HG02840 (cell line): ENCODE results near the gene EGFR.

ENCODE experiments used
- ATAC-seq: cut with Tn5 transposase; IDR thresholded peaks from one replicate; pipeline ENCODE4 v1.9.1; 2021; ENCODE audit warnings: mild to moderate bottlenecking, moderate library complexity, moderate number of reproducible peaks; ENCODE audit not compliant: unreplicated experiment, low FRiP score

EGFR gene

DNA sequence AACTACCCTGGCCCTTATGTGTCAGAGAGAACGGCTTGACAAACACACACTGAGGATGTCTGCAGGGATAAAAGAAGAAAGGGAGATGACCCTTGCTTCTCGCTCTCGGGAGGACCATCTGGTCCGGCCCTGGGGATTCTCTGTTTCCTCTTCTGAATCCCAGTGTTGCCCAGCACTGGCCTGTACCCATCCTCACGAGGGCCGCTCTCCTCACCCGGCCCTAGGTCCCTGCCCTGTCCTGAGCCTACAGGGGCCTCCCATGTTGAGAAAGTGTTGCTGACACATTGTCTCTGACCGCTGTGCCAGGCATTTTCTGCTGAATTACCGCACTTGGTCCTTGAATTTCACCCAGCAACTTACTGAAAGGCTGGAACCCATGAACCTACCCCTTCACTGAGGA, 174.4 kb downstream of the EGFR start:
- no peak for ATAC-seq

DNA sequence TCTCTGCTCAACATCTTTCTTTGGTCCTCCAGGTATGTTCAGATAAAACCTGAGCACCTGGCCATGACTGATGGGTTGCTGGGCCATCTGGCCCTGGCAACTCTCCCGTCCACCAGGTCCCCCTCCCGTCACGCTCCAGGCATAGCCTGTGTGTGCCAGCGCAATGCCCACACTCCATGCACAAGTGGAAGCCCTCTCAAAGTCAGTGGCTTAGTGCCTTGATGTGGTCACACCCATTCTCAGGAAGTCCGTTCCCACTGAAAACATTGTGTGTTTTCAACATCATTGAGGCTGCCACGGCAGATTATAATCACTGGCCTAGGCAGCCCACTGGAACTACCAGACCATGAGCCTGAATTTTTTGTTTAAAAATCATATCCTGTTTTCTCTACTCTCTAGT, 175.7 kb downstream of the EGFR start:
- ATAC-seq: no peak

DNA sequence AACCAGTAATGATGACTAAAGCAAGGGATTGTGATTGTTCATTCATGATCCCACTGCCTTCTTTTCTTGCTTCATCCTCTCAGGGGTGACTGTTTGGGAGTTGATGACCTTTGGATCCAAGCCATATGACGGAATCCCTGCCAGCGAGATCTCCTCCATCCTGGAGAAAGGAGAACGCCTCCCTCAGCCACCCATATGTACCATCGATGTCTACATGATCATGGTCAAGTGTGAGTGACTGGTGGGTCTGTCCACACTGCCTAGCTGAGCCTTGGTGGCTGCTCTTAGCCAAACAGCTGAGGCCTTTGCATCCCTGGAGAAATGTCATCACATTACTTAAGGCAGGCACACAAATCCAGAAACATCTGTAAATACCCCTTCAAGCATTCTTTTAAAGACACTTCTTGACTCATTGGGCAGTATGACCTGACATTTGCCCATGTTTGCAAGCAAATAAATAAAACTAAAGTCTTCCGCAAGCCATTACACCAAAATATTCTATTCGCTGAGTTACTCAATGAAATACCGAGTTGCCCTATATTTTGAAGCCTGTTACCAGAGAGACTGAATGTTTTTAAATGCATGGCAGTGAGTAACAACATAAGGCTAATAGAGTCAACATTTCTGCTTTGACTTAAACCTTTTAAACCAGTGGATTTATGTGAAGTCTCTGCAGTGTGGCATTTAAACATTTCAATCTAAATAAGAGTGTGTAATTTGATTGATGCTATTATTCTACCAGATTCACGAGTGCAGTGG, 180.0 kb downstream of the EGFR start:
- no peak for ATAC-seq

DNA sequence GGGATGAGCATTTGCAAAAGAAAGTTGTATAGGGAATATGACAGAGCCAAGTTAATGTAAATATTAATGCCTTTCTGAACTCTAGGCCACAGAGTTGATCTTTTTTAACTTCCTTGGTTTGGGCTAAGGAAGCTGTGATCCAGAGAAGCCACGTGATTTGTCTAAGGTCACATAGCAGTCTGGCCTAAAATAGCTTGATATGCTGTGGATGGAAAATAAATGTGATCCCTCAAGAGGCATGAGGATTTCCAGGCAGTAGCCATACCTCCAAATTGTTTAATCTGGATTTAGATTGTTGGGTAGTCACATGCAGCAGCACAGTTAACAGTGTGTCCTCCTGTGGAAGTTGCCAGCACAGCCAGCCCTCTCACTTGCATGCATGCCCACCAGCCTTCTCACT, 180.6 kb downstream of the EGFR start:
- ATAC-seq: no peak

DNA sequence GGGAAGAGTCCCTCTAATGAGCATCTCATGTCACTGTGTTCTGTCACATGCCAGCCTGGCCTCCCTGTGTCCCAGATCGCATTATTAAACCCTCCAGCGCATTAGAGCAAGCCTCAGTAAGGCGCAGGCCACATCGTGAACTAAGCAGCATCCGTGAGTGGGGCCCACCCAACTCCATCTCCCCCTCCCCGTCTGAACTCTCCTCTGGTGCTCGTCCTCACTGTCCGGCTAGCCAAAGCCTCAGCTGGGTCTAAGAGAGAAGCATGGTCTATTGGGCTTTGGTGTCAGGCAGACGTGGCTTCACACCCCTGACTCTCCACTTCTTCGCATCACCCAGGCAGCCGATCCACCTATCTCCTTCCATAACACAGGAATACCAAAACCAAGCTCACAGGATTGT, 181.6 kb downstream of the EGFR start:
- ATAC-seq: no peak

DNA sequence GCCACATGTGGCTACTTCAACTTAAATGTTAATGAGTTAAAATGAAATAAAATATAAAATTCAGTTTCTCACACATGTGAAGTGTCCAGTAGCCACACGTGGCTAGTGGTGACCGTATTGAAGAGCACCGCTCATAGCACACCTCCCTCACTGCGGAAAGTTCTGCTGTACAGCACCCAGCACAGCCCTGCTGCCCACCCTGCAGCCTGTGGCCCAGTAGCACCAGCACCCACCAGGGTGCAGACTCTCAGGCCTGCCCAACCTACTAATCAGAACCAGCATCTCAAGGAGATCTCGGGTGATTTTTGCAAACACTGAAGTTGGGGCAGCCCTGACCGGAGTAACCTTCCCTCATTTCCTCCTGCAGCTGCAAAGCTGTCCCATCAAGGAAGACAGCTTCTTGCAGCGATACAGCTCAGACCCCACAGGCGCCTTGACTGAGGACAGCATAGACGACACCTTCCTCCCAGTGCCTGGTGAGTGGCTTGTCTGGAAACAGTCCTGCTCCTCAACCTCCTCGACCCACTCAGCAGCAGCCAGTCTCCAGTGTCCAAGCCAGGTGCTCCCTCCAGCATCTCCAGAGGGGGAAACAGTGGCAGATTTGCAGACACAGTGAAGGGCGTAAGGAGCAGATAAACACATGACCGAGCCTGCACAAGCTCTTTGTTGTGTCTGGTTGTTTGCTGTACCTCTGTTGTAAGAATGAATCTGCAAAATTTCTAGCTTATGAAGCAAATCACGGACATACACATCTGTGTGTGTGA, 183.5 kb downstream of the EGFR start:
- no peak for ATAC-seq

DNA sequence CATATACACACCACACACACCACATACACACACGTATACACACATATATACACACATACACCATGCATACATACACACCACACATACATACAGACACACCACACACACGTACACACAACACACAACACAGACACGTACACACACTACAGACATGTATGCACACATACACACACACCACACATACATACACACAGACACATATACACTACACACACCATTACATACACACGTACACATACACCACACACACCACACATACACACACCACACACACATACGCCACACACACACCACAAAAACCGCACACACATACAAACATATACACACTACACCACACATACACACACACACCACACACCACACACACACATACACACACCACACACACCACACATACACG, 184.5 kb downstream of the EGFR start:
- no peak for ATAC-seq

DNA sequence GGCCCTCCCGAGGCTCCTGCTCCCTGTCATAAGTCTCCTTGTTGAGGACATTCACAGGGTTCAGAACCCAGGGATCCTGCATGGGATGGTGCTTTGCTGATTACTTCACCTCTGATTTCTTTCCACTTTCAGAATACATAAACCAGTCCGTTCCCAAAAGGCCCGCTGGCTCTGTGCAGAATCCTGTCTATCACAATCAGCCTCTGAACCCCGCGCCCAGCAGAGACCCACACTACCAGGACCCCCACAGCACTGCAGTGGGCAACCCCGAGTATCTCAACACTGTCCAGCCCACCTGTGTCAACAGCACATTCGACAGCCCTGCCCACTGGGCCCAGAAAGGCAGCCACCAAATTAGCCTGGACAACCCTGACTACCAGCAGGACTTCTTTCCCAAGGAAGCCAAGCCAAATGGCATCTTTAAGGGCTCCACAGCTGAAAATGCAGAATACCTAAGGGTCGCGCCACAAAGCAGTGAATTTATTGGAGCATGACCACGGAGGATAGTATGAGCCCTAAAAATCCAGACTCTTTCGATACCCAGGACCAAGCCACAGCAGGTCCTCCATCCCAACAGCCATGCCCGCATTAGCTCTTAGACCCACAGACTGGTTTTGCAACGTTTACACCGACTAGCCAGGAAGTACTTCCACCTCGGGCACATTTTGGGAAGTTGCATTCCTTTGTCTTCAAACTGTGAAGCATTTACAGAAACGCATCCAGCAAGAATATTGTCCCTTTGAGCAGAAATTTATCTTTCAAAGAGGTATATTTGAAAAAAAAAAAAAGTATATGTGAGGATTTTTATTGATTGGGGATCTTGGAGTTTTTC, 186.5 kb downstream of the EGFR start:
- no peak for ATAC-seq

DNA sequence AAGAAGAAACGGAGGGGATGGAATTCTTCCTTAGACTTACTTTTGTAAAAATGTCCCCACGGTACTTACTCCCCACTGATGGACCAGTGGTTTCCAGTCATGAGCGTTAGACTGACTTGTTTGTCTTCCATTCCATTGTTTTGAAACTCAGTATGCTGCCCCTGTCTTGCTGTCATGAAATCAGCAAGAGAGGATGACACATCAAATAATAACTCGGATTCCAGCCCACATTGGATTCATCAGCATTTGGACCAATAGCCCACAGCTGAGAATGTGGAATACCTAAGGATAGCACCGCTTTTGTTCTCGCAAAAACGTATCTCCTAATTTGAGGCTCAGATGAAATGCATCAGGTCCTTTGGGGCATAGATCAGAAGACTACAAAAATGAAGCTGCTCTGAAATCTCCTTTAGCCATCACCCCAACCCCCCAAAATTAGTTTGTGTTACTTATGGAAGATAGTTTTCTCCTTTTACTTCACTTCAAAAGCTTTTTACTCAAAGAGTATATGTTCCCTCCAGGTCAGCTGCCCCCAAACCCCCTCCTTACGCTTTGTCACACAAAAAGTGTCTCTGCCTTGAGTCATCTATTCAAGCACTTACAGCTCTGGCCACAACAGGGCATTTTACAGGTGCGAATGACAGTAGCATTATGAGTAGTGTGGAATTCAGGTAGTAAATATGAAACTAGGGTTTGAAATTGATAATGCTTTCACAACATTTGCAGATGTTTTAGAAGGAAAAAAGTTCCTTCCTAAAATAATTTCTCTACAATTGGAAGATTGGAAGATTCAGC, 187.6 kb downstream of the EGFR start:
- no peak for ATAC-seq

DNA sequence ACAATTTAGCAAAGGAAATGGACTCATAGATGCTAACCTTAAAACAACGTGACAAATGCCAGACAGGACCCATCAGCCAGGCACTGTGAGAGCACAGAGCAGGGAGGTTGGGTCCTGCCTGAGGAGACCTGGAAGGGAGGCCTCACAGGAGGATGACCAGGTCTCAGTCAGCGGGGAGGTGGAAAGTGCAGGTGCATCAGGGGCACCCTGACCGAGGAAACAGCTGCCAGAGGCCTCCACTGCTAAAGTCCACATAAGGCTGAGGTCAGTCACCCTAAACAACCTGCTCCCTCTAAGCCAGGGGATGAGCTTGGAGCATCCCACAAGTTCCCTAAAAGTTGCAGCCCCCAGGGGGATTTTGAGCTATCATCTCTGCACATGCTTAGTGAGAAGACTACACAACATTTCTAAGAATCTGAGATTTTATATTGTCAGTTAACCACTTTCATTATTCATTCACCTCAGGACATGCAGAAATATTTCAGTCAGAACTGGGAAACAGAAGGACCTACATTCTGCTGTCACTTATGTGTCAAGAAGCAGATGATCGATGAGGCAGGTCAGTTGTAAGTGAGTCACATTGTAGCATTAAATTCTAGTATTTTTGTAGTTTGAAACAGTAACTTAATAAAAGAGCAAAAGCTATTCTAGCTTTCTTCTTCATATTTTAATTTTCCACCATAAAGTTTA, 188.8 kb downstream of the EGFR start:
- ATAC-seq: no peak

DNA sequence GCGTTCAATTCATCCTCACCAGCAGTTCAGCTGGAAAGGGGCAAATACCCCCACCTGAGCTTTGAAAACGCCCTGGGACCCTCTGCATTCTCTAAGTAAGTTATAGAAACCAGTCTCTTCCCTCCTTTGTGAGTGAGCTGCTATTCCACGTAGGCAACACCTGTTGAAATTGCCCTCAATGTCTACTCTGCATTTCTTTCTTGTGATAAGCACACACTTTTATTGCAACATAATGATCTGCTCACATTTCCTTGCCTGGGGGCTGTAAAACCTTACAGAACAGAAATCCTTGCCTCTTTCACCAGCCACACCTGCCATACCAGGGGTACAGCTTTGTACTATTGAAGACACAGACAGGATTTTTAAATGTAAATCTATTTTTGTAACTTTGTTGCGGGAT, 190.5 kb downstream of the EGFR start:
- no peak for ATAC-seq

DNA sequence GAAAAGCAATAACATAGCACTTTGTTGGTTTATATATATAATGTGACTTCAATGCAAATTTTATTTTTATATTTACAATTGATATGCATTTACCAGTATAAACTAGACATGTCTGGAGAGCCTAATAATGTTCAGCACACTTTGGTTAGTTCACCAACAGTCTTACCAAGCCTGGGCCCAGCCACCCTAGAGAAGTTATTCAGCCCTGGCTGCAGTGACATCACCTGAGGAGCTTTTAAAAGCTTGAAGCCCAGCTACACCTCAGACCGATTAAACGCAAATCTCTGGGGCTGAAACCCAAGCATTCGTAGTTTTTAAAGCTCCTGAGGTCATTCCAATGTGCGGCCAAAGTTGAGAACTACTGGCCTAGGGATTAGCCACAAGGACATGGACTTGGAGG, 191.4 kb downstream of the EGFR start:
- ATAC-seq: no peak

DNA sequence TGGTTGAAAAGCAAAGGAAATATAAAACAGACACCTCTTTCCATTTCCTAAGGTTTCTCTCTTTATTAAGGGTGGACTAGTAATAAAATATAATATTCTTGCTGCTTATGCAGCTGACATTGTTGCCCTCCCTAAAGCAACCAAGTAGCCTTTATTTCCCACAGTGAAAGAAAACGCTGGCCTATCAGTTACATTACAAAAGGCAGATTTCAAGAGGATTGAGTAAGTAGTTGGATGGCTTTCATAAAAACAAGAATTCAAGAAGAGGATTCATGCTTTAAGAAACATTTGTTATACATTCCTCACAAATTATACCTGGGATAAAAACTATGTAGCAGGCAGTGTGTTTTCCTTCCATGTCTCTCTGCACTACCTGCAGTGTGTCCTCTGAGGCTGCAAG, 191.9 kb downstream of the EGFR start:
- no peak for ATAC-seq

DNA sequence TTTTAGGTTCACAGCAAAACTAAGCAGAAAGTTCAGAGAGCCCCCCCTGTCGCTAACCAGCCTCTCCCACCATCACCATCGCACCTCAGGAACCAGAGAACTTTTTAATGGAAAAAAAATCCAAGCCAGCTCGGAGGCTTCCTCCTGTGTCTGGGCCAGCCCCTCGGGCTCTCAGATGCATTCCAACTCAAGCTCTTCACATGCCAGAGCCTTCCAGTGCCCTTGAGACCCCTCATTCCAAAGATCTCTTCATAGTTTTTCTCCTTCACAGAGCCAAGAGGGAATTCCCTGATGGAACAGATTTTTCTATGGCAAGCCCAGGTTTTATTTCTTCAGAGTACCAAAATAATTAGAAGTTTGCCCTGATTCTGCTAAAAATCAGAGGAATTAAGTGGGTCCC, 192.9 kb downstream of the EGFR start:
- no peak for ATAC-seq

DNA sequence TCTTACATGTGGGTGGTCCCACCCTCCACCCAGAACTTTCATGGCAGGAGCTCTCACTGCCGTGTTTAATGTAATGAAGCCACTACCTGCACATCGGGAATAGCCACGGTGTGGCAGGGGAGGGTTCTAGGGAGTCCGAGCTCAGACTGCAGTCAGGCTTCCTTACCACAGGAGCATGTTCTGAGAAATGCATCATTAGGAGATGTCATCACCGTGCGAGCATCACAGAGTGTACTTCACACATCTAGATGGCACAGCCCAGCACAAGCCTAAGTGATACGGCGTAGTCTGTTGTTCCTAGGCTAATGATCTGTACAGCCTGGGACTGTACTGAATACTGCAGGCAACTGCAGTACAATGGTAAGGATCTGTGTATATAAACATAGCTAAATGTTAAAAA, 193.4 kb downstream of the EGFR start:
- no peak for ATAC-seq

DNA sequence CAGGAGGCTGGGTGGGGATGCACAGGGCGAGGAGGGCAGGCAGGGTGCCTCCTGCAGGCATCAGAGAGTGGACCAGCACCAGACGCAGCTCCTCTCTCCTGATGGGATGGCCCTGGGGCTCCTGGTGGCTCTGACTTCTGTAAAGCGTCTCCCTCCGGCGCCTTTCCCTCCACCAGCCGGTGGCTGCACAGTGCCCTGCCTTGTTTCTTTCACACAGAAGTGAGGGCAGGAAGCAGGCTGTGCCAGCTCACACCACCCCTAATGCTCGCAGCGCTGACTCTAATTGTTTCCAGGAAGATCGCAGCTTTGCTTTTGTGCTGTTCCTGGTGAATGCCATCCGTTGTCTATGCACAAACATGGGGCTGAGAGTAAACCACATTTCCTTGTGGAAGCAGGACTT, 194.0 kb downstream of the EGFR start:
- no peak for ATAC-seq

DNA sequence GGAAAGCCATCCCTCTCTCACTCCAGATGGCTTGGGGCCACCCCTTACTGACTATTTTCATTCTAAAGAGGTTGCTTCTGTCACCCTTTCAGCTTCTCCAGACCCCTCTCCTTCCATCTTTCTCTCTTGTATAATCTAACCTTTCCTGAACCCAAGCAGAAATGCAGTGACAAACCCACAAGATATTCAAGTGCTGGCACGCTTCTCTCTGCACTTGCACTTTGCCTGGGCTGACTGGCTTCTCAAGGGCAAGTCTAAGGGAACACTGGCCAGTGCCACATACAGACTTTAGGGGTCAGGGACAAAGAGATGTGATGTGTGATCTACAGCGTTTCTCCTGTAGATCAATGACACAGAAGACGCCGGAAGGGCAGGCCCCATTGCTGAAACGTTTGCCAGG, 195.9 kb downstream of the EGFR start:
- ATAC-seq: no peak

DNA sequence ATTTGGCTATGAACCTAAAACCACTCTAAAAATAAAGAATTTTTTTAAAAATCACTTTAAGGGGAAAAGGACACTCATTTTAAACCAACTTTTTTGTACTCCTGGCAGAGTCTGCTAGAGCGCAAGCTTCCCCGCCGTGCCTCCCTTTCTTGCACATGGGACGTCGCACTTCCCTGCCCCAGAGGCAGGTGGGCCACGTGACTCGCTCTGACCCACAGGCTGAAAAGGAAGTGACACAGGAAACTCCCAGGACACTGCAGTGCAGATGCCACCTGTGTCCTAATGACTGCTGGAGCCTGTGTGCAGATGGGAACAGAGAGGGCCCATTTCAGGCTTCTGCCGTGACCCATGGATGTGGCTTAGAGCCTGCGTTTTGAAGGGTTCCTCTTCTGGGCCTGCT, 204.2 kb downstream of the EGFR start:
- ATAC-seq: no peak

DNA sequence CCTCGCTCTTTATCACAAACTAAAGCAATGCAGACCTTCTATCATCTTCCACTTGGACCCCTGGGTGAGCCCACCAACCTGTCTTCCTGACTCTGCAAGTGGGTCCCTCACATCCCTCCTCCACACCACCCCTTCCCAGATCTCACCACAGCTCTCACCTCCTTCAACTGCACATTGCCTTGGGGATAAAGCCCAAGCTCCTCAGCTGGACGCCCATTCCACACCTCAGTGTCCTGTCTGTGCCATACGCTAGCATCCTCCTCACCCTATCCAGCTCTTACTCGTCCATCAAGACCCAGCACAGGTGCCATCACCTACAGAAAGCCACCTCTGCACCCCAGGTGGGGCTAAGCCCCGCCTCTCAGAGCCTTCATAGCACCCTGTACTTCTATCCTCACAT, 205.3 kb downstream of the EGFR start:
- ATAC-seq: no peak

DNA sequence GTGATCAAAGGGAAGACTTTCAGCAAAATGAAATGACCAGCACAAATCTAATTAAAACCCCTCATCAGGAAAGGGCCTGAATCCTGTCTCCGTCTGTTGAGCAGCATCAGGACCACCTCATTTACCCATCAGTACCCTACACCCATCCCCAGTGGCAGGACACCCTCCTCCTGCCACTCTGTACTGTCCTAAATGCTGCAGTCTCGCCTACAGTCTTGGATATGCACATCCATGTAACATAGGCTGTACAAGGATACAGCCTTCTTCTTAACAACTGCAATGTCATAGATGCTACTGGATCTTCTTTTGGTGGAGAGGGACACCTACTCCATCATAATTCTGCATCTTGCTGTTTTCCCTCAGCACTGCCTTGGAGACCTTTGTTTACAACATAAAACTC, 206.0 kb downstream of the EGFR start:
- ATAC-seq: no peak
